Right renal pelvis (tissue), 4 donors: ENCODE results near the gene ICA1L. TPM values are rescaled to one million over a fixed set of nuclear protein-coding genes. Genes with fewer than 3 reads are reported as not detected.

Source experiments
- DNase-seq, 4 donors: peaks; one replicate each; pipeline ENCODE4 v3.0.0-alpha.2; 2013; ENCODE audit warnings: low read depth in 4 of 4, low spot score in 3 of 4, missing footprints in 1 of 4
- polyA plus RNA-seq, 4 donors: library from polyadenylated mRNA; unstranded; fragments of 120-200 nt; gene quantifications; one replicate each; pipeline ENCODE4 v1.2.1, GENCODE V29; 2013; ENCODE audit not compliant: insufficient read length in 4 of 4

ICA1L gene
- polyA plus RNA-seq, 4 donors: 12.3 to 15.8 (median 15.1) TPM

DNA sequence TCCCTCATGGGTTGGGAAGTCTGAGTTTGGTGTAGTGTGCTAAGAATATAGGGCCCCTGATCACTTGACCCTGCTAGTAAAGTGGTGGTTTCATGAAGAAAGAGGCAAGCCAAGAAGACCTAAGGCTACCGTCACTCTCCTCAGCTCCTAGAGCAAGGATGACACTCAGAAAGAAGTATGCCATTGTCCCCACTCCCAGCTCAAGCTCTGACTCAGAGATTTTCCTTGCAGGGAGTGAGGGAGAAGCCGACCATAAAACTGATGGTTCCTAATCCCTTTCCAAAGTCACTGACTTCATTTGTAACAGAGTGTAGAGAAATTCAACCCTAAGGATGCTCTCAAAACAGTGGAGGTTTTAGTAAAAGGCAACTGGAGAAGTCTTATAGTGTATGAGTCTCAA, 80.9 kb downstream of the ICA1L start:
- no peak for DNase-seq

DNA sequence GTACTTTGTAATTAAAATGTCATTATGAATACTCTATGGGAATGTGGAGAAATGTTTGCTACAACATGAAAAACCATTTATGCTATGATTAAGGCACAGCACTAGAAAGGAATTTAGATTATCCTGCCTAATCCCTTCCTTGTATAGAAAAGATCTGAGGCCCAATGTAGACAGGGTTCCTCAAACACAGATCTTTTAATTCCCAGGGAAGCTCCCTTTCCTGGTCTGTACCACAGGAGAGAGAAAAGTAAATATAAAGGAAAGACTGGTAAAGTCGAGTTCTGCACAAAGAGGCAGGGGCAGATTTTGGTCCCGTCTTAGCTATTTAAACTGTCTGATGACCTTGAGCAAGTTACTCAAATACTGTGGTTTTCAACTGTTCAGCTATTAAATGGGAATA, 84.7 kb downstream of the ICA1L start:
- no peak for DNase-seq

DNA sequence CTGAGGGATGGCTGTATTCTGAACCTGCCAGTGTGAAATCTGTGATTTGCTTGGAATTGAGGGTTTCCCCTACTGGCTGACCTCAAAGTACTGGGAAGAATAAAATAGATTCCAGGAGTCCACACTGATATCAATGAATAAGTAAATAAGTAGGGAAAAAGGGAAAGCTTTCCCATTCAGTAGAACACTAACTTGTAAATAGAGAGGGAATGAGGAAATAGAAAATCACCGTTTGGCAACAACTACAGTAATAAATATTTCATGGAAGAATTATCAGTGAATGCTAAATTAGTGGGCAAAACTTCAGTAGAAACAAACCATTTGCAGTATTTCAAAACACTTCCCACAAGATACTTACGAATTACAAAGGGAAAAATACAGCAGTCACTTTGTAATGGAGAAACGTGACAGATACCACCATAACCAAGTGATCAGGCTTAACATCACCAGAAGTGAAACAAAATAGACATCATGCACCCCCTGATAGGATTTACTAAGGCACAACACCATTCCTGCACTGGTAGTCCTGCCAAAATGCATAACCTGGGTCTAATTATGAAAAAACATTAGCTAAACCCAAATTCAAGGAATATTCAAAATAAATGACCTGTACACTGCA, 88.5 kb downstream of the ICA1L start:
- no peak for DNase-seq

DNA sequence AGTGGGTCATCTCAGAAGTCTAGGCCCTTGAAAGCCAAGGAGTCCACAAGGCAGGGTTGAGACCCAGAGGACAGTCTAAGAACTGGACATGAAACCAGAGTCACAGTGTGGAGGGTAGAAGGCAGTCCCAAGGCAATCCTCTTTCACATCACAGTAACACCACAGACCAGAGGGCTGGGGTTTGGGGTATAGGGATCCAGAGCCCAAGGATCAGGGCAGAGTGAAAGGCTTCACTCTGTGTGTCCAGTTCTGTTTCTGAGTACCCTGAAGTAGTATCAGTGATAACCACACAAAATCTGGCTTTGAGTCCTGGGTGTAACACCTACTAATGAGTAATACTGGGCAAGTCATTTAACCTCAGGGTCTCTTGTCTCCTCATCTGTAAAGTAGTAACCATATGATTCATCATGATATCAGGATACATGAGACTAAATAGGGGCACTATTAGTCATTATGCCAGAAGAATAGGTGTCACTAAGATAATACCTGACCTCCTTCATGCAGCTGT, 91.0 kb downstream of the ICA1L start:
- DNase-seq: no peak

DNA sequence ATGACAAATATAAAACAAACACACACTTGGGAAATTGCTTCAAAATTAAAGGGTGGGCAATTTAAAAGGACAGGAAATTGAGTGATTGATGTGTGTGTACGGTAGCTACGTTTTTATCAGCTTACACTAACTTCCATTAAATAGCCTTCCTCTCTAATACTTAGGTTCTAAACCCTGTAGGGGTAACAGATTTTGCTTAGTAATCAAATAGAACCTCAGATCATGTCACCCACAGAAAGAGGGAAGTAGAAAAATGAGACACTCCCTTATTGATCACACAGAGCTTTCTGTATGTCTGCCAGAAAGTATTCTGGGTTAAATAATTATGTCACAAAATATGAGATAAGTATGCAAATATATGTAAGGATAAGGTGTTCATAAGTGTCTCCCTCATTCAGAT, 93.3 kb downstream of the ICA1L start:
- DNase-seq: no peak

DNA sequence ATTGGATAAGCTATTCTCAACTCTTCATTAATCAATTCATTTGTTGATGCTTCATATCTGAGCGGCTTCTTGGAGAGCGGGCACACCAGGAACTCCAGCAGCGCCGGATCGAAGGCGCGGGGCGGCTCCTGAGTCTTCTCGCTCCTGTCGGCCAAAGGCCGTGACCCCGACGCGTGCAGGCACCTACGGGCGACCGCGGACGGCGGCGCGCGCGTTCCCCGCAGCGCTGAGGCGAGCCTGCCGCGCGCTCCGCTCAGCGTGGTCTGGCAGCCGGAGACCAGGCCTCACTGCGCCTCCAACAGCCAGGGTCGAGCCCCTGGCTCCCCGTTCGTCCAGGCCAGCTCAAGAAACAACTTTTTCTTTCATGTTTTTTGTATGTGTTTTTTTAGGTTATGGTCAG, 97.5 kb downstream of the ICA1L start:
- DNase-seq: no peak

DNA sequence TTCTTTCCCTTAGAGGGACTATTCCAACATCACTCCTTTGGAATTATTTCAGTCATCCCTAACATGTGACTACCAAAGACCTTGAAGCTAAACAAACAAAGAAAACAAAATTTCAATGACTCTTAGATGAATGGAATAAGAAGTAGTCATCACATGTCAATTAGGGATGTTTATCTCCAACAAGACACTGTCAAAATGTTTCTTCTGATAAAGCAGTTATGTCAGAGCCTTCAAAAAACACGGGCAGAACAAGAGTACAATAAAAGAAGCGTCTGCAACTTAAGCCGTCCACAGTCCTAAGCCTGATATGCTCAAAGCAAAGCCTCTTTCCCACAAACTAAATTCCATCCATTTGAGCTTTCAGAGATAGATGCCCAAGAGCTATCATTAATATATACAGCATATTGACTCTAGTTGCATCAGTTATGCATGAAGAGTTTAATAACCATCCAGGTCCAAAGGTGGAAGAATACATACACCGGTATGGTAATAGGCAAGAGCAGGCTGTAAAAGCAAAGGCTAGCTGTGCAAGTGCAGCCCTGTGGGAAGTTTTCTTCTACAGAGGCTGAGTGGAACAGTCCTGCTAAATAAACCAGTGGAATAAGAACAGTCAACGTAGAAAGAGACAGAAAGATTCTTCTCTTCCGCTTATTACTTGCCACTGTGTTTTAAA, 98.1 kb downstream of the ICA1L start:
- no peak for DNase-seq

DNA sequence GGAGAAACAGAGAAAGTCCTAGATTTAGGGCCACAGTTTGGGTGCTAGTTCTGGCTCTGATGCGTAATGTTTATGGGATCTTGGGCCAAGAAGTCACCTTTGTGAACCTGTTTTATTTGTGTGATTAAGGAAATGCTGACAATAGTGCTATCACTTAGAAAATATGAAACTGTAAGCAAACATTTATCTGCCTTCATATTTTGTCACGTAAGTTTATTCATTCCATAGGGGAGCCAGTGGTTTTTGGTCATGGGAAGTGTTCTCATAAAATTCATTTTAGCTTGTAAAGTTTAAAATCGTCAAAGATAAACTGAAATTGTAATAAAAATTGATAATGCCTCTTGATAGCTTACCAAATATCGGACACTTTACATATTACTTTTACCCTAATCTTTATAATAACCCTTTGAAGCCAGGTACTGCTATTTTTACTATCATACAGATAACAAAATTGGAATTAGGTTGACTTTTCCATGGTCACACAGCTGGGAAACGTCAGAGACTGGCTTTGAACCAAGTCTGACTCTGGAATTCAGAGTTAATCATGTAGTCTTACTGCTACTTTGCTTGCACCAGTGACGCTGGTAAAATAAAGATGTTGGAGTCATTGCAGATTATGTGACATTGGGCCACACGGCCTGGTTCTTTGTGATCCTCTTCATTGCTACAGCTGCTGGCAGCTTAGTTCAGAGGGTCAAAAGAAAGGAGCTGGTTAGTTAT, 99.7 kb downstream of the ICA1L start:
- DNase-seq: peak; percentile 25 to 34 (median 28)

DNA sequence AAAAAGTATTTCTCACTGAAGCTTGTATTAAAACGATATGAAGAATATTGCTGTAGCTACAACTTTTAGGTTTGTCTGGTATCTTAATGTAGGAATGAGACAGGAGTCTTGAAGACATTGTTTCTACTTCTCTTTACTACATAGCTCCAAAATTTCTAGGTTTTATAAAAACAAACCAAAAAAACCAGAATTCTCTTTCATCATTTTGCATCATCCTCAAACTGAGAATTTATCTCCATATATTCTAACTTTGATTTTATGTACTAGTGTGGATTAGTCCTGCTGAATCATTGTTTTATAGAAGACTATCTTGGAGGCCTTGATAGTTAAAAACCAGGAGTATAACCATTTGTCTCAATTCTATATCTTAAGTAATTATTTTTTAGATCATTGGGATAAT, 100.2 kb downstream of the ICA1L start:
- no peak for DNase-seq

DNA sequence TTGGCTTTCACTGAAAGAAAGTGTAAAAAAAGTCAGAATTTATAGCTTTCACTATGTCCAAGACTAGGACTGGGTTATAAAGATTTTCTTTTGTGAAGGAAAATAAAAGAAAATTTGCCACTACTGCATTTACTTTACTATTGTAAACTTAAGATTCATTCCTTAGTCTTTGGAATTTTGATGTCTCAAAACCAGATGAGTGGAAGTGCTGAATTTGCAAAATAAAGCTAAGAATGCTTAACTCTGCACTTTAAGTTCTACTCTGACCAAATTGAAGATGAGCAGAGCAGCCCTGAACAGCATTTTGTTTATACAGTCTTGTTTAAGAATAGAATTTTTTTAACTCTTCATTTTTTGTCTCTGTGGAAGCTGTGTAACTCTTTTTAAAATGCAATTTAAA, 102.4 kb downstream of the ICA1L start:
- no peak for DNase-seq

DNA sequence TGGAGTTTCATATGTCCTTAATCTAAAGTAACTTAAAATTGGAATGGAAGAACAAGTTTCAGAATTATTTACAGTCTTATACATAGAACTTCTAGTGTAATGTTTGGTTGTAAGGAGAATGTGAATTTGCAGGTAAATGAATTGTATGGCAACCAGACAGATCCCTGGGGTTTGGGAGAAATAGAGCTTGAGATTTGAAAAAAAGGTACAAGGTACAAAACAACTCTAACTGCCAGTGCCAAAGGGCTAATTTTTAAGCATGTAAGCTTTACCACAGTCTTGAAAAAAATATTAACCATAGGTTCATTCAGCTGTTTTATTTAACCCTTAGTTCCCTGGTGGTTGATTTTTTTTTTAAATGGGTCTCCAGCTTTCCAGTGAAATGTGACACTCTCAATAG, 103.3 kb downstream of the ICA1L start:
- no peak for DNase-seq

DNA sequence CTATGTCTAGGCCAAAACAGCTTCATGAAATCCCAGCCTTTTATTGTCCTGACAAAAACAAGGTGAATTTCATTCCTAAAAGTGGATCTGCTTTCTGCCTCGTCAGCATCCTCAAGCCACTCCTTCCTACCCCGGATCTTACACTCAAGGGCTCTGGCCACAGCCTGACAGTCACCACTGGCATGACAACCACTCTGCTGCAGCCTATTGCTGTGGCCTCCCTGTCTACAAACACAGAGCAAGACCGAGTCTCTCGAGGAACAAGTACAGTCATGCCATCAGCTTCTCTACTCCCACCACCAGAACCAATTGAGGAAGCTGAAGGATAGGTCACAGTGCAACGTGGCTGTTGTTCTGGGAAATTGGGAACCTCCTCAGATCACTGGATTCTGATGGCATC, 106.1 kb downstream of the ICA1L start:
- no peak for DNase-seq

DNA sequence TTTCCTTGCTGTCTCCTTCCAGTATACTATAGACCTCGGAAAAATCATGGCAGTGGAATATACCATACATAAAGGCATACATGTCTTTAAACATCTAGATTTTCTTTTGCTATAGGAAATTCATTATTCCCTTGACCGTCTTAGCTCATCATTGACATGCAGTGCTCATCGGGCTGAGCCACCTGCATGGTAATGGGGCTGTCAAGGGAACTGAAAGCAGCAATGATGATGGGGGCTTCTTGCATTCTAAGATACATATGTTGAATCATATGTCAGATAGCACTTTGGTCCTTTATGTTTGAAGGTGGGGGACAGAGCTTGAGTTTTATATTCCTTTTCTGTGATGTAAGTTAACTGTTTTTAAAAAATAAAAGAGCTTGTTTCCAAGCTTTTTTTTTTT, 106.6 kb downstream of the ICA1L start:
- no peak for DNase-seq

DNA sequence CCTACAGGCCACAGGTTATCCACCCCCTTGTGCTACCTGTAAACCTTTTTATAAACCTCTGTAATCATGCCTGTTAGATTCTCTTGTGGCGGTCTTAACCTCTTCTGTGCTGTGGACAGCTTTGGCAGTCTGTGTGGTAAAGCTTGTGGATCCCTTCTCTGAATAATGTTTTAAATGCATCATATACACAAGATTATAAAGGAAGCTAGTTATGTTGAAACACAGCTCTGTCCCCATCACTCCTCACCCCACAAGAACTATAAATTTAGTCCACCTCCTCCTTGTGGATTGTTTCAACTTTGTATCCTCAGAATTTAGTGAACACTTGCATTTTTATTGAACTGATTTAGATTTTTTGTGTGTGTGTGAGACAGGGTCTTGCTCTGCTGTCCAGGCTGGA, 107.7 kb downstream of the ICA1L start:
- DNase-seq: no peak

DNA sequence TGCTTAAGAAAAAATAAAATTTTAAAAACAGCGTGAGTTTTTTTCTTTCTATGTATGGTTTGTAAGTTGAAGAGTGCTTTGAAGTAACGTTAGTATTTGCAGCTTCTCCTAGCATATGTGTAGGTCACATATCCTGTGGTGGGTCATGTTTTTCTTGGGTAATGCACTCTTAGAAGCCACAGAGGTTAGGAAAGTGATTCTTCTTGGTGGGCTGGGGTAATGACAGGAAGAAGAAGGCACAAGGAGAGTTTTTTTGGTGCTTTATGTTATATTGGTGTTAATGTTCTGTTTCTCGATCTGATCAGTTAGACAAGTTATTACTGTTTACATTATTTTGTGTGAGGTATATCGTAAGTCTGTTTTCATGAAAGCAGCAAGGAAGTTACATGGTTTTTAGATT, 109.0 kb downstream of the ICA1L start:
- no peak for DNase-seq

DNA sequence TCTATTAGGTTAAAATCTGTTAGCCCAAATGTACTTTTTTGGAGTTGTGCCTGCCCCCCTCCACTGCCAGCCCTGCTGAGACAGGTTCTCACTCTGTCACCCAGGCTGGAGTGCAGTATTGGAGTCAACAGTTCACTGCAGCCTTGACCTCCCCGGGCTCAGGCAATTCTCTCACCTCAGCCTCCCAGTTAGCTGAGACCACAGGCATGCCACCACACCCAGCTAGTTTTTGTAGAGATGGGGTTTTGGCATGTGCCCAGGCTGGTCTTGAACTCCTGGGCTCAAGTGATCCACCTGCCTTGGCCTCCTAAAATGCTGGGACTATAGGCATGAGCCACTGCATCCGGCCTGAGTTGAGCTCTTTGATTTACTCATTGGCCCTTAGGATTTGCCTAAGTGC, 110.7 kb downstream of the ICA1L start:
- no peak for DNase-seq

DNA sequence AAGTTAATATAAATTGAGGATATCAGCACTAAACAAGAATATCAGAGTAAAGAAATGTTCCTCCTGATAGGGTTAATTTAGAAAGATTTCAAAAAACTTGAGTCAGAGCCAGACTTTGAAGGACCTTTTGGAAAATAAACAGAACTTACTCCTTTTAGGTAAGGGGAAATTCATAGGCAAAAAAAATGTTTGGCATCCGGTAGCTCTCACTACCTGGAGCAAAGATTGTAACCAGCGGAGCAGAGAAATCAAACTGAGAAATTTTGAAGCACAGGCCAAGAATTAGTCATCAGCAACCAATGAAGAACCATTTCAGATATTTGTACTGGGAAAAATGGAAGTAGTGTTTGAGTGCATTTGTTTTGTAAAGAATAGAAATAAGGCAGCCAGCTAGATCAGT, 113.0 kb downstream of the ICA1L start:
- no peak for DNase-seq

DNA sequence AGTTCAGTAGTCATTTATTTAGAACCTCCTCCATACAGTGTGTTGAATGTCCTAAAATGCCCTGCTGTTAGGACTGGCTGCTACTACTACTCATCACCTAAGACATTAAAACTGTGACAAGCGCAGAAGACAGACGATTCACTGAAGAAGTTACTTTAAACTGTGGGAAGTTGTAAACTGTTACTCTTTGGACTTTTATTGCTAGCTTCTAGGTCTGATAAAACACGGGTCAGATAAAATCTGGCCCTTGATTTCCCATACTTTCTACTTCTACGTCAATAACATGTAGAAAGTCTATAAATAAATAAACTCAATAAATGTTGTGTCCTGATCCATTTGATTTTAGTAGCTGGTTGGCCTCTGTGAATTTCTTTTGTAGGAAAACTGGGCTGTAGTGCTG, 113.4 kb downstream of the ICA1L start:
- DNase-seq: no peak

DNA sequence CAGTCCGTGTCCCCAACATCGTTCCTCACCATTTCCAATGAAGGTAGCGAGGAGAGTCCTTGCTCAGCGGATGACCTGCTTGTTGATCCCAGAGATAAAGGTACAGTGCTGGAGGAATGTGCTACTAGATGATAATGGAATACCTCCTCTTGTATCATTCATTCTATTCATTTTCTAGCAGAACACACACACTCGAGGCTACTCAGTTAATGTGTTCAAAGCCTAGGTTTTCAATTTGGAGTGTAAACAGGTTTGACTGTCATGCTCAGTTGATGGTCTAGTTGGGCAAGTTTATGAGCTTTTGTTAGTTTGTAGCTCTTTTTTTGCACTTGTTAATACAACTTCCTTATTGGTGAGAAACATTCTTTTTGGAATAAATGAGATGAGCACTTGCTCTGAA, 114.2 kb downstream of the ICA1L start:
- DNase-seq: no peak

DNA sequence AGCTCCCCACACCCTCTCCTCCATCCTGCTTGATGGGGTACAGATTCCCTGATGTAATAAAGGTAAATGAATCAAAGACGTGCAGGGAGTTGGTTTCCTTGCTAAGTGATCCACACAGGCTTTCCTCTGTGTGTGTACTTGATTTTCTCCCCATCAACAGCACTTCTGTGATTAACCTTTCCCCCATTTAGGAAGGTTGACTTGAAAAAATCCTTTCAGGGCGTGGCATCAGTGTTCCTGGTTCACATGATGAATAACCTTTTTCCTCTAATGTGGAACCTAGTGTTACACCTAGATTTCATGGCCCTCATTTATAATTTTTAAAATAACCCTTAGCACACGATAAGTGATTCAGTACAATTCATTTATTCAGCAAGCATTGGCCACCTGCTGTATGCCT, 115.0 kb downstream of the ICA1L start:
- DNase-seq: no peak

DNA sequence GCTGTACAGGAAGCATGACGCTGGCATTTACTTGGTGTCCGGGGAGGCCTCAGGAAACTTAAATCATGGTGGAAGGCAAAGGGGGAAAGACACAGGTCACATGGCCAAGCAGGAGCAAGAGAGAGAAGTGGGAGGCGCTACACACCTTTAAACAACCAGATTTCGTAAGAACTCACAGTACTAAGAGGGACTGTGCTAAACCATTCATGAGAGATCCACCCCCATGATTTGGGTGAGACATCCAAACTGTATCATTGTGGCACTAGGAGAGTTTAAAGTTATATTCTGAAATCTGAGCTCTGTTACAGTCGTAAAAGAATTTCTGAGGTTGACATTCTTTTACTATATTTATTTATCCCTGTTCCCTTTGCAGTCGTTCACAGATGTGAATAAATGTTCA, 116.6 kb downstream of the ICA1L start:
- DNase-seq: no peak

DNA sequence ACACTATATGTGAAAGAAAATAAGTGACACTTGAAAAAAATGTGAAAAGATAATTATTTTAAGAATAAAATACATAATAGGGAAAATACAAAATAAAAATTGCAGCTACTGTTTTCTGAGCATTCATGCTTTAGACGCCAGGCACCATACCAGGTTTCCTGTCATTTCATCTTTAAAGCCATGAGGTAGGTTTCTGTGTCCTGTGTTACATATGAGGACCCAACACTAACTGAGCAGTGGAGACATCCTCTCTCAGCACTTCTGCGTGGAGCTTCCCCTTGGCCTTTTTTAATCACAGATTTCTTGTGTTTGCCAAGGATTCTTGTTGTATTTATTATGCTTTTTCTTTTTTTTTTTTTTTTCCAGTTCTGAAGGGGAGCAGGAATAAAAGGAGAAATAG, 119.5 kb downstream of the ICA1L start:
- DNase-seq: no peak
